Chondrocyte (in vitro differentiated cells): ENCODE measurements around the gene CD19. TPM values are rescaled to one million over a fixed set of nuclear protein-coding genes. Genes with fewer than 3 reads are reported as not detected.

Experiments used
- DNase-seq: peaks from one replicate; pipeline ENCODE4 v3.0.0; 2021; ENCODE audit warnings: mixed read lengths, low spot score
- H3K27ac Mint-ChIP-seq: one replicate; pipeline ENCODE4 v1.8.0; 2021; ENCODE audit warnings: mild to moderate bottlenecking, moderate library complexity, mixed read lengths; ENCODE audit not compliant: unreplicated experiment
- H3K27me3 Mint-ChIP-seq: 2 replicates; pipeline ENCODE4 v1.8.0; 2021; ENCODE audit warnings: low read depth, mixed read lengths
- H3K36me3 Mint-ChIP-seq: 2 replicates; pipeline ENCODE4 v1.8.0; 2021; ENCODE audit warnings: low read depth, mixed read lengths
- H3K4me1 Mint-ChIP-seq: 2 replicates; pipeline ENCODE4 v1.8.0; 2021; ENCODE audit warnings: low read depth, mild to moderate bottlenecking, mixed read lengths
- H3K4me3 Mint-ChIP-seq: one replicate; pipeline ENCODE4 v1.8.0; 2021; ENCODE audit warnings: mild to moderate bottlenecking, moderate library complexity, mixed read lengths; ENCODE audit not compliant: unreplicated experiment
- H3K9me3 Mint-ChIP-seq: 2 replicates; pipeline ENCODE4 v1.8.0; 2021; ENCODE audit warnings: low read depth, mixed read lengths
- total RNA-seq: library from RNA; stranded (reverse); gene quantifications from 3 replicates; pipeline ENCODE4 v1.2.1, GENCODE V29; 2021
- TF ChIP-seq, protein P1 (sequence below): fragments of 200-600 bp; sonication (generic); IDR thresholded peaks from 2 replicates; pipeline ENCODE4 v1.5.0; 2021; ENCODE audit warnings: antibody characterized with exemption, mild to moderate bottlenecking, moderate library complexity

CD19 gene
- total RNA-seq, 1 donor from 2014 or later: not detected

DNA sequence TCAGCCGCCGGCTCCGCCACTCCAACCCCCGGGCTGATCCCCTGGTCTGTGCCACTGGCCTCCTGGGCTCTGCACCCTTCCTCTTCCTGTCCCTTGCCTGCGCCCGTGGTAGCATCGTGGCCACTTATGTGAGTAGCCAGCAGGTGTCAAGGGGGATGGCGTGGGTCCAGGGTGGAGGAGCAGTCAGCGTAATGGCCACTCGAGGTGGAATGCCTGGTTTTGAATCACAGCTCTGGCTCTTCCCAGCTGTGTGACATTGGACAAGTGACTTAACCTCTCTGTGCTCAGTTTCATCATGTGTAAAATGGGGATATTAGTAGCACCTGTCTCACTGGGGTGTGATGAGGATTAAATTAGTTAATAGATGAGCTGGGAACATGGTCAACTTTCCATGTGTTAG, 50.6 kb downstream of the CD19 start:
- no peak for DNase-seq
- Mint-ChIP-seq H3K4me3 (no peak overlapping the region), H3K36me3 (peaks cover 42% of the 10 kb centered on the region), H3K4me1 (peaks cover 1% of the 10 kb centered on the region), H3K9me3 (peaks cover 5% of the 10 kb centered on the region), H3K27ac (no peak overlapping the region), H3K27me3 (no peaks in the 10 kb centered on the region)
- TF ChIP-seq, protein P1, sequence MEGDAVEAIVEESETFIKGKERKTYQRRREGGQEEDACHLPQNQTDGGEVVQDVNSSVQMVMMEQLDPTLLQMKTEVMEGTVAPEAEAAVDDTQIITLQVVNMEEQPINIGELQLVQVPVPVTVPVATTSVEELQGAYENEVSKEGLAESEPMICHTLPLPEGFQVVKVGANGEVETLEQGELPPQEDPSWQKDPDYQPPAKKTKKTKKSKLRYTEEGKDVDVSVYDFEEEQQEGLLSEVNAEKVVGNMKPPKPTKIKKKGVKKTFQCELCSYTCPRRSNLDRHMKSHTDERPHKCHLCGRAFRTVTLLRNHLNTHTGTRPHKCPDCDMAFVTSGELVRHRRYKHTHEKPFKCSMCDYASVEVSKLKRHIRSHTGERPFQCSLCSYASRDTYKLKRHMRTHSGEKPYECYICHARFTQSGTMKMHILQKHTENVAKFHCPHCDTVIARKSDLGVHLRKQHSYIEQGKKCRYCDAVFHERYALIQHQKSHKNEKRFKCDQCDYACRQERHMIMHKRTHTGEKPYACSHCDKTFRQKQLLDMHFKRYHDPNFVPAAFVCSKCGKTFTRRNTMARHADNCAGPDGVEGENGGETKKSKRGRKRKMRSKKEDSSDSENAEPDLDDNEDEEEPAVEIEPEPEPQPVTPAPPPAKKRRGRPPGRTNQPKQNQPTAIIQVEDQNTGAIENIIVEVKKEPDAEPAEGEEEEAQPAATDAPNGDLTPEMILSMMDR: no peak

- Mint-ChIP-seq H3K9me3 (peaks cover 6% of the 10 kb centered on the region), H3K27ac (no peak overlapping the region), H3K4me3 (no peak overlapping the region), H3K4me1 (no peaks in the 10 kb centered on the region), H3K36me3 (peaks cover 45% of the 10 kb centered on the region), H3K27me3 (no peaks in the 10 kb centered on the region)
- TF ChIP-seq, protein P1: no peak
- no peak for DNase-seq
These were observed 51.2 kb downstream of the CD19 start for GRCh38 chr16:28982949-28983348.

GRCh38 chr16:28983644-28984043, 51.9 kb downstream of the CD19 start:
- Mint-ChIP-seq H3K27ac (no peak overlapping the region), H3K4me3 (no peak overlapping the region), H3K36me3 (peaks cover 41% of the 10 kb centered on the region), H3K9me3 (peaks cover 6% of the 10 kb centered on the region), H3K27me3 (no peaks in the 10 kb centered on the region), H3K4me1 (no peaks in the 10 kb centered on the region)
- DNase-seq: no peak
- TF ChIP-seq, protein P1: no peak

- Mint-ChIP-seq H3K27ac (no peak overlapping the region), H3K27me3 (no peaks in the 10 kb centered on the region), H3K4me3 (no peak overlapping the region), H3K4me1 (no peaks in the 10 kb centered on the region), H3K36me3 (peaks cover 41% of the 10 kb centered on the region), H3K9me3 (peaks cover 6% of the 10 kb centered on the region)
- DNase-seq: no peak
- TF ChIP-seq, protein P1: no peak
These were observed 52.3 kb downstream of the CD19 start for GRCh38 chr16:28984091-28984490.

DNA sequence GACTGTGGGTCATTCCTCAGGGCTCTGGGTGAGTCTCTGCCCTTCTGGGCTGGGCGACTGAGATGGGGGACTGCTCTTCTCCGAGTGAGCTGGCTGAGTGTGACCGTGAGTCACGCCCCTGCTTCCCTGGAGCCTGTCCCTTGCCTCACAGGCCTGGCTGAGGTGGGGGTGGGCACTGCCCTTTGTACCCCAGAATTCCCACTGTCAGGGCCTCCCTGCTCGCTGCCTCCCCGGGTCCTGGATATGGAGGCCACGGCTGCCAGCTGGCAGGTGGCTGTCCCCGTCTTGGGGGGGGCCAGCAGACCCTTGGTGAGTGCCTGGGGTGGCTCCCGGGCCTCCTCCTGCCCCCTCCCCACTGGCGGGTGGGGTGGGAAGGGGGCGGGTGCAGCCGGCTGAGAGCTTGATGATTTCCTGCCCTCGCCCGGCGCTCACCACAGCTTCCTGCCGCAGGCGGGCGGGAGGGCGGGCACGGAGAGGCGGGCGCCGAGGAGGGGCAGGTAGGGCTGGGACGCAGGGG, 52.9 kb downstream of the CD19 start, which contains the start of gene LAT:
TSS of gene LAT (plus strand) at position 434 of the 517 bp plus-strand sequence. CDS start 366 bp downstream, outside the sequence.
- Mint-ChIP-seq H3K4me3 (no peak within 1 kb of the TSS), H3K4me1 (no peaks in the 10 kb centered on the region), H3K9me3 (peaks cover 6% of the 10 kb centered on the region), H3K36me3 (peaks cover 44% of the 10 kb centered on the region), H3K27me3 (no peaks in the 10 kb centered on the region), H3K27ac (no peak within 1 kb of the TSS)
- no peak for DNase-seq
- TF ChIP-seq, protein P1: no peak
